Fibroblast of pulmonary artery (primary cell): Measurements from ENCODE around the gene HDHD3.

Source experiments
- DNase-seq: peaks from one replicate; pipeline ENCODE4 v3.0.0-alpha.2; 2010; ENCODE audit warnings: low read depth
- H3K4me3 ChIP-seq: replicated peaks from 2 replicates; pipeline ENCODE4 v1.5.1; 2011; ENCODE audit warnings: low read depth, mild to moderate bottlenecking, control low read depth, low read length, moderate library complexity
- TF ChIP-seq, protein P1 (sequence below): IDR thresholded peaks from 2 replicates; pipeline ENCODE4 v1.5.1; 2011; ENCODE audit warnings: mild to moderate bottlenecking, control low read depth, low read length, inconsistent platforms; ENCODE audit errors: missing control alignments

The HDHD3 gene

DNA sequence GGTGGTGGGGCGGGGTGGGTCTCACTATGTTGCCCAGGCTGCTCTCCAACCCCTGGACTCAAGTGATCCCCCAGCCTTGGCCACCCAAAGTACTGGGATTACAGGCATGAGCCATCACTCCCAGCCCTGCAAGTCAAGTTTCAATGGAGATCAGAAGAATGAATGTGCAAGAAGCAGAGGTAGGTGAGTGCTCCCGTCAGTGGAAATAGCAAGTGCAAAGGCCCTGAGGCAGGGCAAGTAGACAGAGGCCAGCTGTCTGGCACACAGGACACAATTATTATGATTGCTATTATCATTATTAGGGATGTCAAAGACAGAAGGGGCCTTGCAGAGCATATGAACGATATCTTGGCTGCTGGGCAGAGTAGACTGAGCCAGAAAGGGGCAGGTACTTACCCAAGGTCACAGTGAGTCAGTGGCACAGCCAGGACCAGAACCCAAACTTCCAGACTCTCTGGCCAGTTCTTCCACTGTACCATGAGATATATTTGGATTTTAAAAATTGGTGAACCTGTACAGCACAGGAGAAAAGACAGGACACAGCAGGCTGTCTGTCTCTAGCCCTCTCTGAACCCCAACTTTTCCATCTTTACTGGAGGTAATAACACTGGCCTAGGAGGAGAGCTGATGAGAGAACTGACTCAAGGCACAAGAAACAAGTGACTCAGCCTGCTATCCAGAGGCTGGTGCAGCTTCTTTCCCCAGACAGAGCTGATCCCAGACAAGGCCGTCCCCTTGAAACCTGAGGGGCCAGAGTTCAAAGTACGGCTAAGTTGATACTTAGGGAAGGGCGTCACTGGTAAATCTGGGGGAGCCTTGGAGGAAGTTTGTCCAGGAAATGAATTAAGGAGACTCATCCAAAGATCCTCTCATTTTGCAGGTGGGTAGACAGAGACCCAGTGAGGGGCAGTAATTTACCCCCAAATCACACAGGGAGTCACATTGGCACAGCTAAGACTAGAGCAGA is 1.4 kb downstream of the HDHD3 start:
- peak overlapping the region; percentile 86 for H3K4me3 ChIP-seq
- TF ChIP-seq, protein P1, sequence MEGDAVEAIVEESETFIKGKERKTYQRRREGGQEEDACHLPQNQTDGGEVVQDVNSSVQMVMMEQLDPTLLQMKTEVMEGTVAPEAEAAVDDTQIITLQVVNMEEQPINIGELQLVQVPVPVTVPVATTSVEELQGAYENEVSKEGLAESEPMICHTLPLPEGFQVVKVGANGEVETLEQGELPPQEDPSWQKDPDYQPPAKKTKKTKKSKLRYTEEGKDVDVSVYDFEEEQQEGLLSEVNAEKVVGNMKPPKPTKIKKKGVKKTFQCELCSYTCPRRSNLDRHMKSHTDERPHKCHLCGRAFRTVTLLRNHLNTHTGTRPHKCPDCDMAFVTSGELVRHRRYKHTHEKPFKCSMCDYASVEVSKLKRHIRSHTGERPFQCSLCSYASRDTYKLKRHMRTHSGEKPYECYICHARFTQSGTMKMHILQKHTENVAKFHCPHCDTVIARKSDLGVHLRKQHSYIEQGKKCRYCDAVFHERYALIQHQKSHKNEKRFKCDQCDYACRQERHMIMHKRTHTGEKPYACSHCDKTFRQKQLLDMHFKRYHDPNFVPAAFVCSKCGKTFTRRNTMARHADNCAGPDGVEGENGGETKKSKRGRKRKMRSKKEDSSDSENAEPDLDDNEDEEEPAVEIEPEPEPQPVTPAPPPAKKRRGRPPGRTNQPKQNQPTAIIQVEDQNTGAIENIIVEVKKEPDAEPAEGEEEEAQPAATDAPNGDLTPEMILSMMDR, result no peak
- DNase-seq, result no peak

DNA sequence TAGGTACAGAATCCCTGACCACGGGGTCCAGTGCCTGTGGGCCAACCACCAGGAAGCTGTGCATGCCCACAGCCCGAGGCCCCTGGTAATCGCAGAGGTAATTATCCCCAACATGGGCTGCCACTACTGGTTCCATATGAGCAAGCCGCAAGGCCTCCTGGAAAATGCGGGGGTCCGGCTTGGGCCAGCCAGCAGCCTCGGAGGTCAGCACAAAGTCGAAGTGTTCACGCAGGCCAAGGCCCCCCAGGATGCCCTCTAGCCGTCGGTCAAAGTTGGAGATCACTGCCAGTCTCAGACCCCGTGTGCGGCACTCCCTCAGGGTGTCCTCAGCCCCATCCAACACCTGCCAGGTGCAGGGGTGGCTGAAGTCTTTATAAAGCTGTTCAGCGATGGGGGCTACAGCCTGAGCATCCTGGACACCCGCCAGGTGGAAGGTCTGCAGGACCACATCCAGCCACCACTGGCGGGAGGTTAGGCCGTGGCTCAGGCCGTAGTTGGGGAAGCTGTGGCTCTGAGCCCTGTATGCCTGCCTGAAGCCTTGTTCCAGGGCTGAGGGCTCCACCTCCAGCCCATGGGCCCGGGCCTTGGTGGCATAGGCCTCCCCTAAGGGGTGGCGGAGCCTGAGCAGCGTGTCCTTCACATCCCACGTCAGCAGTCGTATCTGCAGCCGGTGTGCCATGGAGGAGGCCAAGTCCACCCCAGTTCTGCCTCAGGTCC is 3.0 kb downstream of the HDHD3 start:
- TF ChIP-seq, protein P1, result no peak
- H3K4me3 ChIP-seq, result no peak overlapping the region
- DNase-seq, result no peak

DNA sequence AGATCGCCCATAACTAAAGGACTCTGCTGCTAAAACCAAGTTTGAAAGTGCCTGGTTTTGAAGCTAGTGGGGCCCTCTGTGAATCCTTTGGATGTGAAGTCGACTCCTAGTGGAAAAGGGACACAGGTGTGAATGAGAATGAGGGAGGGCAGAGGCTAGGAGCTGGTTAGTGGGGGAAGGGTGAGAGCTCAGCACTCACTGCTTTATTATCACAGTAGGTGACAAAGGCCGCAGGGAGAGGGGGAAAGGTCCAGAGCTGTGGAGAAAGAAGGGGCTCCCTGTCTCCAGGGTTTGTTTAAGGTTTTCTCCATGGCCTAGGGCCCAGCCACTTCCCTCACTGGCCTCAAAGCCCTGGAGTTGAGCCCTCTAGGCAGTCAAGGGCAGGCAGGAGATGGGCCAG is 3.5 kb downstream of the HDHD3 start:
- no peak for DNase-seq
- TF ChIP-seq, protein P1, result no peak
- H3K4me3 ChIP-seq, result no peak overlapping the region

DNA sequence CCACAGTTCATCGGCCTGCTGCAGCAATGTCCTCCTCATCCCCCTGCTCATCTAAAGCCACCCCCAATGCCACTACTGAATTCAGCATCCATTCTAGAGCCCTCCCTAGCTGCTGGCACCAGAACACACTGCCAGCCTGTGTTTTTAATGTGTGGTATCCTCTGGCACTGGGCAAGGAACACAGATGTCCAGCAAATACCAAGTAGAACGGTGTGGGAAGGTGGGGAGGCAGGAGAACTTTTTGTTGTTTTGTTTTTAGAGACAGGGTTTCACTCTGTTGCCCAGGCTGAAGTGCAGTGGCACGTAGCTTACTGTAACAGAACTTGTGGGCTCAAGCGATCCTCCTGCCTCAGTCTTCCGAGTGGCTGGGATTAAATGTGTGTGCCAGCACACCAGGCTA is 4.7 kb downstream of the HDHD3 start:
- no peak for DNase-seq

DNA sequence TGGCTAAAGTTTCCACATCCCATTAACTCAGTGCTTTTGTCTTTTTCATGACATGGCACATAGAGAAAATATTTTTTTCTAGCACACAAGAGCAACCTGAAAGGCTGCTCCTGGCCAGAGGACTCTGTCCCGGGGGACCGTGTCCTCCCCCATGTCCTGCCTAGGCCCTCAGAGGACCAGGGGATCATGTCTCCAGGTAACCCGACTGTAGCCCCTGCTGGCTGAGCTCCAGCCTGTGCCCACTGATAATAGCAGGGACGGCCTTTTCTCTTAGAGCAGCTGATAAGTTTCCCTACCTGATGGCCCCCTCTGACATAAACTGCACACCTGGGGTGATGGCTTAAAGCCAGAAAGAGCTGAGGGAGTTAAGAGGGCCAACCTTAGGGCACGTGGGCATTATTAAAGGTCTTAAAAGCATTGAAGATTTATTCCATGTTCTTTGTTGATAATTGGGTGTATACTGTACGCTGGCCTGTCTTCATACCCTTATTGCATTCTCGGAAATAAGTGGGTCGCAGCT is 5.9 kb downstream of the HDHD3 start:
- TF ChIP-seq, protein P1, result no peak
- H3K4me3 ChIP-seq, result no peak overlapping the region
- no peak for DNase-seq

More for the DNA sequence above, 4.7 kb downstream of the HDHD3 start:
- no peak overlapping the region for H3K4me3 ChIP-seq
- TF ChIP-seq, protein P1, result no peak

DNA sequence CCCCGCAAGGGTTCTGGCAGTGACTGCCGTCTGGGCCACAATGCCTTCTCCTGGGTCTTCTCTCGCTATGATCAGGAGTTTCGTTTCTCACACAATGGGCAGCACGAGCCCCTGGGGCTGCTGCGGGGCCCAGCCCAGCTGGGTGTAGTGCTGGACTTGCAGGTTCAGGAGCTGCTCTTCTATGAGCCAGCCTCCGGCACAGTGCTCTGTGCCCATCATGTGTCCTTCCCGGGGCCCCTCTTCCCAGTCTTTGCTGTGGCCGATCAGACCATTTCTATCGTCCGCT is 7.0 kb downstream of the HDHD3 start:
- H3K4me3 ChIP-seq, result no peak overlapping the region
- TF ChIP-seq, protein P1, result no peak
- no peak for DNase-seq
